VCaP (cell line): ENCODE results near the gene TMCC2.
A peak's percentile ranks its signal among the peaks of the same experiment; 100 is the strongest.

Experiments used
- H3K27ac ChIP-seq: fragments of 450-650 bp; 2 replicates; pipeline ENCODE4 v1.5.1; 2017
- CTCF ChIP-seq: fragments of 450-650 bp; conservative IDR thresholded peaks from 2 replicates; pipeline ENCODE4 v1.5.1; 2017; ENCODE audit warnings: mild to moderate bottlenecking, moderate library complexity

Gene TMCC2

GRCh38 chr1:205315008-205315618 is 87.4 kb downstream of the TMCC2 start:
- TF ChIP-seq CTCF, result no peak
- peak overlapping the region; percentile 89; the same call in 1 of the 2 replicates for H3K27ac ChIP-seq

DNA sequence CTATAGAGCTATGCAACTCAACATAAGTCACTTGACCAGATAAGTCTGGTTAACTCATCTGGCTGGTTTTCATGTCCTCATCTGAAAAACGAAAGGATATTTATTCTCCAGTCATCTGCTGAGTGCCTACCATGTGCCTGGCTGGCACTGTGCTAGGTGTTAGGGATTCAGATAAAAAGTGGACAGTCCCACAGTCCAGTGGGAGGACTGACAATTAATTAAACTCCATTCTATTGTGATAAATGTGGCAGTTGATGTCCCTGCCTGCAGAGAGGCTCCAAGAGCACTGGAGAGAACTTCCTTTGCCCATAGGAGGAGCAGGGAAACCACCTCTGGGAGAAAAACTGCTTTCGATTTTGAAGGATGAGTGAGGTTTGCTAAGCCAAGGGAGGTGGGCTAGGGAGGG is 88.4 kb downstream of the TMCC2 start:
- no peak for TF ChIP-seq CTCF
- peak overlapping the region; percentile 89 for H3K27ac ChIP-seq

- TF ChIP-seq CTCF, result peak; percentile 29
- peak overlapping the region; percentile 89 for H3K27ac ChIP-seq
These were observed 89.7 kb downstream of the TMCC2 start for GRCh38 chr1:205317311-205317917.

DNA sequence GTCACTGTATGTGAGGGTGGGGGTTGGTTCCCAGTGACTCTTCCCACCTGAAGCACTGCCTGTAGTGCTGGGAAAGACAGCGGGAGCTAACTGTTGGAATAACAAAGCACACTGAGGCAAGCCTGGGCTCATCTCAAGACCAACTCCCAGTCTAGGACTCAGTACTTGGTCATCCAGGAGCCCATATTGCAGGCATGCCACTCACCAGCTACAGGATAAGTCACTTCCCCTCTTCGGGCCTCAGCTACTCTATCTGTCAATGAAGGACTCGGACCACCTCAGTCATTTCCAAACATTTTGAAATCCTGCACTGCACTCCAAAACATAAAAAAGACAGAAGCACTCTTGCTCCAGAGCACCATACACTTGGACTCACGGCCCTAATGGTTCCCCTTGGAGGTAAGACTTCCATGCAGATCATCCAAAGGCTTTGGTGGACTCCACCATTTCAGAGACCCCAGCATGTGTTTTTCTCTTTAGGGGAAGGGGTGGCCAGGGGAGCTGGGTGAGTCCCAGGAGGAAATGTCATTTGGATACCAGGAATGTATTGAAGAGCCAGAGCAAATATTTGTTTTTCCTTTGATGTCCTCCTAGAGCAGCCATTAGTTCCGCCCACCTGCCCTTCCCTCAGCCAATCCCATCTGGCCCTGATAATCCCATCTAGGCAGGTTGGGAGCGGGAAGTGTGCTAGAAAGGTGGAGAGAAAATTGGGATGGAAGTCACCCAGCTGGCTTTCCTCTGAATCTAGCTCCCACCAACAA is 90.7 kb downstream of the TMCC2 start:
- no peak for TF ChIP-seq CTCF
- peak overlapping the region; percentile 89 for H3K27ac ChIP-seq

DNA sequence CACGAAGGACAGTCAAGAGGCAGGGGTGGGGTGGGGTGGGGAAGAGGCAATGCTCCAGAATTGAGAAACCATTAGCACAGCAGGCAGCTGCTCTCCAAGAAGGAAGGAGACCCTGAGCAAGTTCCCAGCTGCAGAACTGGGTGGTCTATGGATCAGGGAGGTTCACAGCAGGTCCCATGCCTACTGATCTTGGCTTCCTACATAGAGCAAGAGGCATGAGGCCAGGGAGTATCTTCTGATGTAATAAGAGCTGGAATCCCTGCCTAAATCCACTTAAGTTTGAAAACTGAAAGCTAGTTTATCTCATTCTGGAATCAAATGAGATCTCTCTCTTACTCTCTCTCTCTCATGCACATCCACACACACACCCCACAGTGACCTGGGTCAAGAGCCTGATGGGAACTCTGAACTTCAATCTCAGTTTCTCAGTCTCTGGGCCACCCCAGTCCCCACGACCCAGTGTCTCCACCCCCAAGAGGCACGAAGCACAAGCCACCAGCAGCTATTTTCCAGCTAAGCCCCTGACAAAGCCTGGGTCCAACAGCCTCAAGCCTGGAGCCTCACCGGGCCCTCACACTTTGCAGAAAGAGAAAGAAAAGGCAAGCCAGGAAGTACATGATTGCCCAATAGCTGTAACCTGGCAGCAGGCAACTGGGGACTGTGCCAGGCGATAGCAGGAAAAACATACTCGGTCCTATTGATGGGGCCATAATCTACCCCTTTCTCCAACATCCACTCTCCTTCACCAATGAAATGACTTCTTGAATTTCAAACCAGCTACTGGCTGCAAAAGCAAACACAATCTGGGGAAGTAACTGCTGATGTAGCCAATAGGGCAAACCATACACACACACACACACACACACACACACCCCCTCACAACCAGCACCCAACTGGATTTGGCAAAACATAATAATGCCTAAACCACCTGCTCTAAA is 91.6 kb downstream of the TMCC2 start:
- peak overlapping the region; percentile 89 for H3K27ac ChIP-seq

DNA sequence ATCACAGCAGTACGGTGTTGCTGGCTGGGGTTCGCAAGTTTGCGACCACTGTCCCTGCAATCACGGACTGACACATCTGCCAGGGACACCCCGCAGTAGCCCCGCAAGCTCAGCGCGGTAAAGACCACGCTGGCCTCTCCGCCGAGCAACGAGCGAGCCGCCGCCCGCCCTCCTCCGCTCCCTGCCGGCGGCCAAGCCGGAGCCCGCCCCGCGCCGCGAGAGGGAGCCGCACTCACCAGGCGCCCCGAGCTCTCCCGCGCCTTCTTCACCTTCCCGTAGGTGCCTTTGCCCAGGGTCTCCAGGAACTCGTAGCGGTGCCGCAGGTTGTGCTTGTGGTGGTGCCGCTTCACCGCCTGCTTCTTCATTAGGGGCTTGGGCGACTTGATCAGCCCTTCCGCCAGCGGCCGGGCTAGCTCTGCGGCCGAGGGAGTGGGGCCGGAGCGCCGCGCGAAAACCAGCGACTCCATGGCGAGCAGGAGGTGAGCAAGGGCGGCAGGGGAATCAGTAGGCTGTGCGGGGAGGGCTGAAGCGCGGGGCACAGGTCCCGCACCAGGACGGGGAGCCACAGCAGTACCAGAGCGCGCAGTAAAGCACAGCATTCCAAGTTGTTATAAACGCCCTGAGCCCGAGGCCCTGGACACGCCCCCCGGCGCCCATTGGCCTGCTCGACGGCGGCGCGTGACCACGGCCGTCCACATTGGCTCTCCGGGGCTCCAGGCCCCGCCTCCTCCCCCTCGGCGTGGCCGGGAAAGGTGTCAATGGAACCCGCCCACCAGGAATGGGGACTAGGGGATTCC is 93.6 kb downstream of the TMCC2 start, which contains the start of gene NUAK2:
TSS of gene NUAK2 (minus strand) at position 584 of the 797 bp plus-strand sequence. CDS start at position 467, 117 bp downstream.
- peak; percentile 50 for TF ChIP-seq CTCF
- peak within 1 kb of the TSS; percentile 89 for H3K27ac ChIP-seq

More for the DNA sequence above, 91.6 kb downstream of the TMCC2 start:
- TF ChIP-seq CTCF, result no peak
